NCI-H345 treated with DMSO at 0.1 percent for 48 hours (cell line): ENCODE data around the gene CNGB1.
"Not testable (repeated sequence)": the region's sequence is repeated elsewhere in the genome, so short reads cannot be mapped to it uniquely, and the experiment has no call there.

Source experiments
- DNase-seq: peaks from one replicate; lab custom pipeline; 2025; ENCODE audit not compliant: unreplicated experiment; lab: John Stamatoyannopoulos, UW

CNGB1 gene

GRCh38 chr16:57890752-57891111 is 80.2 kb downstream of the CNGB1 start:
- no peak for DNase-seq

- DNase-seq, result no peak
Measured at GRCh38 chr16:57889960-57890751, 80.8 kb downstream of the CNGB1 start.

- DNase-seq, result no peak
Measured at GRCh38 chr16:57889522-57889921, 81.4 kb downstream of the CNGB1 start.

GRCh38 chr16:57889111-57889510 is 81.8 kb downstream of the CNGB1 start:
- no peak for DNase-seq

- DNase-seq, result no peak
Measured at GRCh38 chr16:57888128-57888527, 82.8 kb downstream of the CNGB1 start.

GRCh38 chr16:57887711-57888110 is 83.2 kb downstream of the CNGB1 start:
- no peak for DNase-seq

- no peak for DNase-seq
Measured at GRCh38 chr16:57886427-57886826, 84.5 kb downstream of the CNGB1 start.

GRCh38 chr16:57884655-57885133 is 86.2 kb downstream of the CNGB1 start:
- no peak for DNase-seq

GRCh38 chr16:57883953-57884654 is 86.8 kb downstream of the CNGB1 start:
- DNase-seq, result no peak

GRCh38 chr16:57883480-57883879 is 87.4 kb downstream of the CNGB1 start:
- no peak for DNase-seq

GRCh38 chr16:57882792-57883191 is 88.1 kb downstream of the CNGB1 start:
- no peak for DNase-seq

- DNase-seq, result no peak
Measured at GRCh38 chr16:57882206-57882605, 88.7 kb downstream of the CNGB1 start.

- no peak for DNase-seq
Measured at GRCh38 chr16:57878586-57878985, 92.3 kb downstream of the CNGB1 start.

GRCh38 chr16:57876210-57876609 is 94.7 kb downstream of the CNGB1 start:
- DNase-seq, result no peak

GRCh38 chr16:57875347-57875746 is 95.6 kb downstream of the CNGB1 start:
- DNase-seq, result no peak

- DNase-seq, result no peak
Measured at GRCh38 chr16:57873218-57873617, 97.7 kb downstream of the CNGB1 start.

GRCh38 chr16:57872764-57873163 is 98.2 kb downstream of the CNGB1 start:
- DNase-seq, result not testable (repeated sequence)

GRCh38 chr16:57871456-57871855 is 99.5 kb downstream of the CNGB1 start:
- DNase-seq, result no peak

GRCh38 chr16:57870753-57871454 is 100.0 kb downstream of the CNGB1 start:
- no peak for DNase-seq

GRCh38 chr16:57868913-57869520 is 101.9 kb downstream of the CNGB1 start:
- no peak for DNase-seq

- DNase-seq, result peak; percentile 31
Measured at GRCh38 chr16:57867000-57867561, 103.8 kb downstream of the CNGB1 start.
